IPS DF 4.7 (cell line): ENCODE measurements around the gene CCDC124.
"Not testable (repeated sequence)": the region's sequence is repeated elsewhere in the genome, so short reads cannot be mapped to it uniquely, and the experiment has no call there.

Experiments
- DNase-seq: peaks from one replicate; pipeline ENCODE4 v3.0.0-alpha.2; 2013; ENCODE audit warnings: low spot score; ENCODE audit errors: extremely low read depth

Gene CCDC124

GRCh38 chr19:17981611-17982010 is 48.8 kb downstream of the CCDC124 start:
- no peak for DNase-seq

GRCh38 chr19:17982430-17982829 is 49.6 kb downstream of the CCDC124 start:
- DNase-seq: no peak

- DNase-seq: no peak
Observed at GRCh38 chr19:17985037-17985818, 52.4 kb downstream of the CCDC124 start.

- not testable (repeated sequence) for DNase-seq
Observed at GRCh38 chr19:17986569-17986968, 53.8 kb downstream of the CCDC124 start.

GRCh38 chr19:17988161-17988560 is 55.3 kb downstream of the CCDC124 start:
- DNase-seq: no peak

GRCh38 chr19:17989425-17990094 is 56.7 kb downstream of the CCDC124 start:
- DNase-seq: no peak

GRCh38 chr19:17993076-17993813 is 60.4 kb downstream of the CCDC124 start:
- DNase-seq: no peak
